Psoas muscle (tissue), 8 donors: Measurements from ENCODE around the gene ULBP2. TPM values are rescaled to one million over a fixed set of nuclear protein-coding genes. Genes with fewer than 3 reads are reported as not detected.

Source experiments
- ATAC-seq, 4 donors: fragments of 200-7000 bp; cut with Tn5 transposase; one replicate each; pipeline ENCODE4 v1.9.1; 2020; ENCODE audit warnings: moderate library complexity in 3 of 4, mild to moderate bottlenecking in 2 of 4
- DNase-seq, 2 donors: peaks; one replicate each; pipeline ENCODE4 v3.0.0-alpha.2; 2020
- H3K27ac ChIP-seq: fragments of 200-600 bp; one replicate; pipeline ENCODE4 v1.8.0; 2022
- H3K27me3 ChIP-seq, 3 donors: fragments of 200-600 bp in 1 of 3; one replicate each; pipeline versions ENCODE4 v1.6.1 to v1.8.0; 2013 to 2022; ENCODE audit warnings: low read length in 2 of 3, mild to moderate bottlenecking in 2 of 3, moderate library complexity in 1 of 3; ENCODE audit not compliant: insufficient read depth in 3 of 3
- H3K36me3 ChIP-seq, 2 donors: fragments of 200-600 bp in 1 of 2; one replicate each; pipeline versions ENCODE4 v1.6.1 to v1.8.0; 2013 to 2022; ENCODE audit warnings: low read depth in 1 of 2, mild to moderate bottlenecking in 1 of 2, moderate library complexity in 1 of 2; ENCODE audit not compliant: insufficient read depth in 1 of 2
- H3K4me1 ChIP-seq: fragments of 200-600 bp; one replicate; pipeline ENCODE4 v1.8.0; 2022
- H3K4me3 ChIP-seq: fragments of 200-600 bp; one replicate; pipeline ENCODE4 v1.8.0; 2022; ENCODE audit warnings: mild to moderate bottlenecking
- H3K9me3 ChIP-seq: fragments of 200-600 bp; one replicate; pipeline ENCODE4 v1.8.0; 2022
- WGBS, 3 donors: extraction: QIAGEN DNeasy Blood & Tissue Kit; methylation state at CpG; one replicate each; pipeline versions ENCODE4 v1.1.6 to v1.1.7; 2013; 5-methylcytosine and 5-hydroxymethylcytosine counted together
- intact Hi-C, 2 donors: fragments of 100-400 bp; cut with DNase I; formaldehyde crosslinking; loops; one replicate each; pipeline versions ENCODE4 v1.11.0 to v1.14.2; 2022
- polyA plus RNA-seq, 3 donors: library from polyadenylated mRNA; stranded (reverse); fragments of 200-250 nt; gene quantifications; one replicate each; pipeline ENCODE4 v1.2.3, GENCODE V29; 2013
- total RNA-seq, 4 donors: library from RNA; stranded (reverse); fragmentation: NEBNext Ultra II Directional in 2 of 4; extraction: Animal tissue kit (Norgen Biotek cat#: 25700) in 2 of 4; gene quantifications; one replicate each; pipeline versions ENCODE4 v1.2.1 to v1.2.4, GENCODE V29; 2021 to 2023
- TF ChIP-seq, protein P1 (sequence below): fragments of 200-600 bp; IDR thresholded peaks from one replicate; pipeline ENCODE4 v1.8.0; 2022; ENCODE audit warnings: antibody characterized with exemption
- donor health status: healthy with polysubstance abuse.
- donor health status: DM: no; HTN: no; CAD: no; lungs with moderate emphysema.
- donor health status: Bipolar disorder and iron deficiency.
- donor health status: healthy.
- donor health status: DM: yes; HTN: yes; CAD: no.
- donor health status: DM: no; HTN: no; CAD: no.
- donor health status: DM: no; HTN: no; CAD: no.
- donor health status: DM: yes; HTN: yes; CAD: no.

ULBP2 gene
- total and polyA plus RNA-seq, 7 donors, result 0.17 to 0.81 (median 0.64) TPM; not detected in 1

DNA sequence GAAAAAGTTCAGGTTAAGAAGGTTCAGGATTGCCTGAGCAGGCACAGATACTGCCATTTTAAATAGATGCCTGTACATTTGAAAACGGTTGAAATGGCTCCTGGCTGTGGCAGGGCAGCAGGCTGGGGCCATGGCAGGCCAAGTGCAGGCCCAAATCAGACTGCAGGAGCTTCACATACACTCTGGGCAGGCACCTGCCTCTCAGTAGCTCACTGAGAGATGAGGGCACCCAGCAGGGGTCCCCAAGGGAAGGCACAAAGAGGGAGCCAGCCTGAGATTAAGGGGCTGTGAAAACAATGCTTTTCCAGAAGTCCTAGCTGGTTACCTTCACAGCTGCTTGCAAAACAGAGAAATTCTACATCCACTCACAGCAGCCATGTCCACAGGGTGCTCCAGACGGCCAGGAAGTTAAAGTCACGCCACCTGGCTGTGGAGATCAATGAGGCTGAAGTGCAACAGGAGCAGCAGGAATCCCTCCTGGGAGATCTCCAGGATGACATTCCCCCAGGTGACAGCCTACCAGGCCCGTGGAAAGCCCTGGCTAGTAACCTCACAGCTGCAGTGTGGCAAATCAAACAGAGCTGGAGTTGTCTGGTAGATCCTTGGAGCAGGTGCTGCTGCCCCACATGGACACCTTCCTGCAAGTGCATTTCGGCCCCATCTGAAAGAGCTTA, 37.7 kb upstream of the ULBP2 start:
- intact Hi-C loops, result no loop called here
- 46 to 61% (median 55%) methylated on average over 5 of the region's 5 CpGs for WGBS, 3 donors
- Histone ChIP-seq H3K9me3 (no peaks in the 10 kb centered on the region), H3K36me3 (no peaks in the 10 kb centered on the region), H3K4me3 (no peak overlapping the region), H3K27me3 (no peaks in the 10 kb centered on the region), H3K4me1 (no peaks in the 10 kb centered on the region), H3K27ac (no peak overlapping the region)
- peak; percentile 50 to 86 (median 64) for ATAC-seq
- DNase-seq, result no peak
- TF ChIP-seq, protein P1, sequence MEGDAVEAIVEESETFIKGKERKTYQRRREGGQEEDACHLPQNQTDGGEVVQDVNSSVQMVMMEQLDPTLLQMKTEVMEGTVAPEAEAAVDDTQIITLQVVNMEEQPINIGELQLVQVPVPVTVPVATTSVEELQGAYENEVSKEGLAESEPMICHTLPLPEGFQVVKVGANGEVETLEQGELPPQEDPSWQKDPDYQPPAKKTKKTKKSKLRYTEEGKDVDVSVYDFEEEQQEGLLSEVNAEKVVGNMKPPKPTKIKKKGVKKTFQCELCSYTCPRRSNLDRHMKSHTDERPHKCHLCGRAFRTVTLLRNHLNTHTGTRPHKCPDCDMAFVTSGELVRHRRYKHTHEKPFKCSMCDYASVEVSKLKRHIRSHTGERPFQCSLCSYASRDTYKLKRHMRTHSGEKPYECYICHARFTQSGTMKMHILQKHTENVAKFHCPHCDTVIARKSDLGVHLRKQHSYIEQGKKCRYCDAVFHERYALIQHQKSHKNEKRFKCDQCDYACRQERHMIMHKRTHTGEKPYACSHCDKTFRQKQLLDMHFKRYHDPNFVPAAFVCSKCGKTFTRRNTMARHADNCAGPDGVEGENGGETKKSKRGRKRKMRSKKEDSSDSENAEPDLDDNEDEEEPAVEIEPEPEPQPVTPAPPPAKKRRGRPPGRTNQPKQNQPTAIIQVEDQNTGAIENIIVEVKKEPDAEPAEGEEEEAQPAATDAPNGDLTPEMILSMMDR, result no peak

DNA sequence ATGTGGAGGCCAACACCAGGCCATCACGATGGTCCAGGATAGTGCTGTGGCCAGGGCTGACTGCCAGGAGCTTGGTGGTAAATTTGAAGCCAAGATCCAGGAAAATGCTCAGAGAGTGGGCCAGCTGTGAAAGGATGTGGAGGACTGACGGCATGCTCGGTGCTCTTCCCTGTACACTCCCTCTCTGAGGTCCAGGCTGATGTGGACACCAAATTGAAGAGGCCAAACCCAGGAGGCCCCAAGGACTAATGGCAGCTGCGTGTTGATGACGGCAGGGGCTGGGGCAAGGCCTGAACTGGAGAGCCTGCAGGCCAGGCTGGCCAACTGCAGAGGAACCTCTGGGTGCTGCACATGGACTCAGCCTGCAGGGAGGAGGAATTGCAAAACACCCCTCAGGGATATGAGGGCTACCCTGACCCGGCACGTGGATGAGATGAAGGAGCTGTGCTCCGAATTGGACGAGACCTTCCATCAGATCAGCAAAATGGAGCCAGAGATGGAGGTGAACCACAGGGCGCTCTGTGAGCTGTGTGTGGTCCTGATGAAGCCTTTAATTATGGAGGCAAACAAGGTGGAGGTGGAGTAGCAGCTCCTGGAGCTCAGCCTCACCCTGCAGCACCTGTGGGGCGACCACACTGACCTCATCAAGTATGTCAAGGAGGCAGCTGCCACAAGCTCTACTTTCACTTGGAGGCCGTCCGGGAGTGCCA, 37.0 kb upstream of the ULBP2 start:
- ATAC-seq (peak in 3 of 4 donors; percentile 36 to 60 (median 46)), DNase-seq (peak in 1 of 2 donors; percentile 74)
- Histone ChIP-seq H3K36me3 (no peaks in the 10 kb centered on the region), H3K9me3 (no peaks in the 10 kb centered on the region), H3K27me3 (no peaks in the 10 kb centered on the region), H3K4me1 (no peaks in the 10 kb centered on the region), H3K27ac (no peak overlapping the region), H3K4me3 (no peak overlapping the region)
- intact Hi-C loops, result no loop called here
- WGBS, 3 donors, result 64 to 75% (median 65%) methylated on average over 13 of the region's 13 CpGs
- TF ChIP-seq, protein P1, result no peak

DNA sequence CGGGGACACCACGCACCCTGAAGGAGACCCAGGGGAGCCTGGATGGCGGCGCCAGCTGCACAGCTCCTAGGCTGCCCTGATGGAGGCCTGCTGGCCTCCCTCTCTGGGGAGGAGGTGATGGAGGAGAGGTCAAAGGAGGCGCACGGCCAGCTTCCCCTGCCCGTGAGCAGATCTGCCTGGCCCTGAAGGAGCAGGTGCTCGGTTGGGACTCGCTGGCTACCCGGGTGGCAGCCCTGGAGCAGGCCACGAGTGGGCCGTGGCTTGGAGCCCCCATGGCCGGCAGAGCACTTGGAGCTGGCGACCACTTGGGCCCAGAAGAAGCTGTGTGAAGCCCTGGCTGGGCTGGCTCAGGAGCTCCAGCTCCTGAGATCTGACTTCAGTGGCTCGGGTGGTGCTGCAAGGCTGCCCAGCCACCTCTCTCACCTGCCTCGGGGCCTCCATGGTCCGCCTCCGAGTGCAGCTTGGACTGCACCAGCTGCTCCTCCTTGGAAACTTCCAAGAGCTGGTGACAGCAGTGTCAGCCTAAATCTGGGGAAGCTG, 36.4 kb upstream of the ULBP2 start:
- Histone ChIP-seq H3K27ac (no peak overlapping the region), H3K9me3 (no peaks in the 10 kb centered on the region), H3K4me3 (no peak overlapping the region), H3K27me3 (no peaks in the 10 kb centered on the region), H3K36me3 (no peaks in the 10 kb centered on the region), H3K4me1 (no peaks in the 10 kb centered on the region)
- DNase-seq (no peak), ATAC-seq (peak in 3 of 4 donors; percentile 6 to 27 (median 18))
- intact Hi-C loops, result no loop called here
- TF ChIP-seq, protein P1, result no peak
- WGBS, 3 donors, result 72 to 83% (median 77%) methylated on average over 17 to 18 of the region's 18 CpGs

DNA sequence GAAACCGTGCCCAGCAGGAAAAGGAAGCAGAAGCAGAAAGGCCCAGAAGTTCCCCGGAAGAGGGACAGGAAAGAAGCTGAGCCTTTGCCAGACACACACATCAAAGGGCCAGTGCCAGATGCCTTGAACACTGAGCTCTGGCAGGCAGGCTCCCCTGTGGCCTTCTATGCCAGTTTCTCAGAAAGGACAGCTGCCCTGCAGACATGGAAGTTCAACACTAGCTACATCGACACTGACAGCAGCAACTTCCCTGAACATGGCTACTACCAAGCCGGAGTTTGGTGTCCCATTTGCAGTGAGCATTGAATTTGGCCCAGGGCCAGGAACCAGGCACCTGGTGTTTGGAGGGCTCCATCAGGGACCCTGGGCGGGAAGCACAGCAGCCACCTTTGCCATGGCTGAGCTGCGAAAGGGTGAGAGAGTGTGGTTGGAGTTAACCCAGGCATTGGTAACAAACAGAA, 35.9 kb upstream of the ULBP2 start:
- Histone ChIP-seq H3K4me3 (no peak overlapping the region), H3K36me3 (no peaks in the 10 kb centered on the region), H3K27me3 (no peaks in the 10 kb centered on the region), H3K27ac (no peak overlapping the region), H3K9me3 (no peaks in the 10 kb centered on the region), H3K4me1 (no peaks in the 10 kb centered on the region)
- TF ChIP-seq, protein P1, result no peak
- ATAC-seq (peak in 1 of 4 donors; percentile 25), DNase-seq (no peak)
- intact Hi-C loops, result no loop called here
- WGBS, 3 donors, result 52 to 58% (median 58%) methylated on average over 6 of the region's 6 CpGs
